B cell (primary cell): Measurements from ENCODE around the gene LMNB1. TPM values are rescaled to one million over a fixed set of nuclear protein-coding genes. Genes with fewer than 3 reads are reported as not detected.

ENCODE experiments used
- ATAC-seq: fragments of 200-7000 bp; cut with Tn5 transposase; one replicate; pipeline ENCODE4 v1.10.0; 2021; ENCODE audit warnings: low read depth, mild to moderate bottlenecking, moderate number of reproducible peaks, moderate library complexity
- CTCF ChIA-PET: fragments of 350-600 bp; sonication (Branson Sonifier 250); formaldehyde crosslinking; loops from one replicate; lab custom pipeline; 2021; ENCODE audit warnings: antibody characterized with exemption, inconsistent platforms; lab: Charles Lee
- POLR2A ChIA-PET: fragments of 350-600 bp; sonication (Branson Sonifier 250); formaldehyde crosslinking; loops from one replicate; lab custom pipeline; 2021; ENCODE audit warnings: antibody characterized with exemption; lab: Charles Lee
- DNase-seq: peaks from one replicate; pipeline ENCODE4 v3.0.0; 2013
- H2AFZ ChIP-seq: 2 replicates; pipeline ENCODE4 v1.6.1; 2012; ENCODE audit warnings: mild to moderate bottlenecking, low read depth, low read length; ENCODE audit not compliant: insufficient read depth, poor library complexity, severe bottlenecking
- H3K27ac ChIP-seq, 2 donors: 1 replicate in 1 of 2; 2 replicates in 1 of 2; pipeline ENCODE4 v1.5.1; 2012 to 2013; ENCODE audit warnings: low read length in 2 of 2, mild to moderate bottlenecking in 2 of 2, moderate library complexity in 1 of 2
- H3K27me3 ChIP-seq, 4 experiments: fragments of 200-600 bp in 1 of 4; sonication (generic) in 1 of 4; replicated peaks in 1 of 4; 1 replicate in 2 of 4; 2 replicates in 2 of 4; pipeline versions ENCODE4 v1.6.1 to v1.7.0; 2013 to 2016; ENCODE audit warnings: low read length in 3 of 4, mild to moderate bottlenecking in 2 of 4, mixed read lengths in 1 of 4, moderate library complexity in 1 of 4; ENCODE audit not compliant: insufficient read depth in 4 of 4, control insufficient read depth in 3 of 4; ENCODE audit errors: control extremely low read depth in 1 of 4
- H3K36me3 ChIP-seq, 2 experiments: replicated peaks in 1 of 2; 1 replicate in 1 of 2; 2 replicates in 1 of 2; pipeline versions ENCODE4 v1.6.1 to v1.7.1; 2013; ENCODE audit warnings: low read length in 1 of 2; ENCODE audit not compliant: insufficient read depth in 2 of 2, control insufficient read depth in 1 of 2; ENCODE audit errors: control extremely low read depth in 1 of 2, extremely low read depth in 1 of 2
- H3K4me1 ChIP-seq, 2 donors: fragments of 200-600 bp in 1 of 2; sonication (generic) in 1 of 2; 1 replicate in 1 of 2; 2 replicates in 1 of 2; pipeline versions ENCODE4 v1.5.1 to v1.6.1; 2013 to 2017; ENCODE audit warnings: low read length in 2 of 2; ENCODE audit not compliant: control insufficient read depth in 2 of 2, insufficient read depth in 2 of 2
- H3K4me2 ChIP-seq: replicated peaks from 2 replicates; pipeline ENCODE3; 2012; ENCODE audit warnings: mild to moderate bottlenecking, low read depth, low read length; ENCODE audit not compliant: poor library complexity, severe bottlenecking
- H3K4me3 ChIP-seq, 5 experiments: fragments of 200-600 bp in 1 of 5; sonication (generic) in 1 of 5; 1 replicate in 3 of 5; 2 replicates in 2 of 5; pipeline versions ENCODE4 v1.5.1 to v1.7.0; 2011 to 2016; ENCODE audit warnings: low read length in 4 of 5, mild to moderate bottlenecking in 4 of 5, low read depth in 2 of 5, control low read depth in 1 of 5, moderate library complexity in 1 of 5; ENCODE audit not compliant: insufficient read depth in 1 of 5; ENCODE audit errors: control extremely low read depth in 1 of 5, extremely low read depth in 1 of 5
- H3K79me2 ChIP-seq: fragments of 200-600 bp; sonication (generic); one replicate; pipeline ENCODE4 v1.6.0; 2016; ENCODE audit warnings: low read length; ENCODE audit not compliant: control insufficient read depth, insufficient read depth
- H3K9ac ChIP-seq: fragments of 200-600 bp; sonication (generic); 2 replicates; pipeline ENCODE4 v1.6.1; 2017; ENCODE audit warnings: mild to moderate bottlenecking, low read length, moderate library complexity
- H3K9me3 ChIP-seq, 3 donors: one replicate each; pipeline versions ENCODE4 v1.6.1 to v1.7.1; 2013; ENCODE audit warnings: low read length in 2 of 3; ENCODE audit not compliant: control insufficient read depth in 2 of 3, insufficient read depth in 1 of 3; ENCODE audit errors: control extremely low read depth in 1 of 3
- H4K20me1 ChIP-seq: 2 replicates; pipeline ENCODE4 v1.6.0; 2012; ENCODE audit warnings: mild to moderate bottlenecking, low read length; ENCODE audit not compliant: insufficient read depth, control insufficient read depth, poor library complexity, severe bottlenecking
- H3K27ac Mint-ChIP-seq: one replicate; pipeline ENCODE4 v1.8.0; 2021; ENCODE audit warnings: mixed read lengths
- H3K27me3 Mint-ChIP-seq: one replicate; pipeline ENCODE4 v1.8.0; 2021; ENCODE audit warnings: mixed read lengths
- H3K4me1 Mint-ChIP-seq: one replicate; pipeline ENCODE4 v1.8.0; 2021; ENCODE audit warnings: mixed read lengths
- H3K4me3 Mint-ChIP-seq: one replicate; pipeline ENCODE4 v1.8.0; 2021; ENCODE audit warnings: mixed read lengths
- H3K9me3 Mint-ChIP-seq: one replicate; pipeline ENCODE4 v1.8.0; 2022; ENCODE audit warnings: mixed read lengths; ENCODE audit not compliant: insufficient read depth
- CTCF ChIP-seq: fragments of 200-600 bp; IDR thresholded peaks from one replicate; pipeline ENCODE4 v1.8.0; 2022; ENCODE audit warnings: antibody characterized with exemption, mild to moderate bottlenecking
- EZH2 ChIP-seq: IDR thresholded peaks from 2 replicates; pipeline ENCODE4 v1.6.1; 2012; ENCODE audit warnings: borderline replicate concordance, low read depth, mild to moderate bottlenecking, moderate library complexity, low read length; ENCODE audit not compliant: insufficient read depth, poor library complexity, severe bottlenecking
- WGBS: methylation state at CpG from one replicate; pipeline ENCODE4 v1.1.5; 2013; ENCODE audit warnings: missing lambda C conversion rate; ENCODE audit not compliant: insufficient coverage; 5-methylcytosine and 5-hydroxymethylcytosine counted together
- intact Hi-C: fragments of 100-400 bp; cut with micrococcal nuclease; formaldehyde crosslinking; loops from one replicate; pipeline ENCODE4 v1.10.0; 2022
- polyA plus RNA-seq: library from polyadenylated mRNA; depleted of rRNA; stranded (reverse); fragments of >200 nt; gene quantifications from 2 replicates; pipeline ENCODE4 v1.2.3, GENCODE V29; 2012
- total RNA-seq, 2 donors: library from RNA; stranded (reverse); fragments of 120-200 nt in 1 of 2; gene quantifications; 1 replicate in 1 of 2; 2 replicates in 1 of 2; pipeline versions ENCODE4 v1.2.3 to v1.2.4, GENCODE V29; 2013 to 2022

The LMNB1 gene
- total and polyA plus RNA-seq, 2 donors (not counting 1 experiment from before 2014, with no cell fraction given) = 10.5 to 25.1 TPM

DNA sequence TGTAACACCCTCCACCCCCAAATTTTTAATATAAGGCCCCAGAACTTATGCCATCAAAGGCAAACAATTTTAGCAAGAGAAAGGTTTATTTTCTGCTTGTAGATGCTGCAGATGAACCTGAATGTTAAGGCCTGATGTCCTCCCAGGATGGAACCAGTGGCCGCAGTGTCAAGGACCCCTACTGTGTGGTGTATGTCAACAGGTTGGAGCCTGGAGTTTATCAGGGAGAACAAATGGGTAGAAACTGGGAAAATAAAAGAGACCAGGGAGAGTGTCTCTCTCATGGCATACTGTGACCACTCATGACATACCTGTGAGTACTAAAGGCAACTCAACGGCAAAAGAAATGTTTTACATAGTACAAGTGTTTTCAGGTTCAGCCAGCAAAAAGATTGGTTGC is 34.5 kb upstream of the LMNB1 start:
- Histone ChIP-seq H3K4me2 (no peak overlapping the region), H4K20me1 (no peaks in the 10 kb centered on the region), H3K4me1 (no peaks in the 10 kb centered on the region), H3K27me3 (no peaks in the 10 kb centered on the region), H3K36me3 (no peaks in the 10 kb centered on the region), H3K9me3 (no peaks in the 10 kb centered on the region), H3K79me2 (no peaks in the 10 kb centered on the region), H3K4me3 (no peak overlapping the region), H3K27ac (no peak overlapping the region), H3K9ac (no peak overlapping the region), H2AFZ (no peak overlapping the region)
- ChIA-PET CTCF (no interaction called here), POLR2A (no interaction called here)
- intact Hi-C loops = loop anchor here (10.0 kb wide), 1 partner anchor 48 kb away; no protein-coding TSS in a partner anchor
- DNase-seq (no peak), ATAC-seq (no peak)
- no peak overlapping the region for H3K27ac Mint-ChIP-seq
- H3K27me3 Mint-ChIP-seq = no peaks in the 10 kb centered on the region
- H3K4me3 Mint-ChIP-seq = no peak overlapping the region
- H3K9me3 Mint-ChIP-seq = no peaks in the 10 kb centered on the region
- TF ChIP-seq CTCF (no peak), EZH2 (no peak)
- WGBS = 100% methylated on average over 2 of the region's 2 CpGs
- peaks cover under 1% of the 10 kb centered on the region for H3K4me1 Mint-ChIP-seq

- H3K27ac ChIP-seq = no peak overlapping the region
- H3K9me3 ChIP-seq = no peaks in the 10 kb centered on the region
- H3K4me3 ChIP-seq = no peak overlapping the region
- intact Hi-C loops = loop anchor here (10.0 kb wide), 1 partner anchor 50 kb away; no protein-coding TSS in a partner anchor
- no peaks in the 10 kb centered on the region for H3K27me3 ChIP-seq
- no peaks in the 10 kb centered on the region for H3K79me2 ChIP-seq
- Mint-ChIP-seq H3K9me3 (no peaks in the 10 kb centered on the region), H3K27ac (no peak overlapping the region), H3K4me3 (no peak overlapping the region), H3K4me1 (peaks cover 15% of the 10 kb centered on the region), H3K27me3 (no peaks in the 10 kb centered on the region)
- H3K36me3 ChIP-seq = no peaks in the 10 kb centered on the region
- ChIA-PET POLR2A (no interaction called here), CTCF (no interaction called here)
- H3K4me2 ChIP-seq = no peak overlapping the region
- H2AFZ ChIP-seq = no peak overlapping the region
- DNase-seq = no peak
- TF ChIP-seq EZH2 (no peak), CTCF (no peak)
- ATAC-seq = no peak
- no CpG with 5 or more reads among the region's 2 CpGs for WGBS
- peaks cover 11 to 14% of the 10 kb centered on the region in 2 donors for H3K4me1 ChIP-seq
- no peak overlapping the region for H3K9ac ChIP-seq
- H4K20me1 ChIP-seq = no peaks in the 10 kb centered on the region
These were observed 32.1 kb upstream of the LMNB1 start for GRCh38 chr5:126744836-126745235.
